Transverse colon (tissue), 3 donors: ENCODE measurements around the gene PCSK7.

Experiments
- EP300 ChIP-seq: sonication (generic); formaldehyde crosslinking; IDR thresholded peaks from one replicate; pipeline ENCODE4 v1.6.1; 2017; ENCODE audit warnings: antibody characterized with exemption, low read depth
- POLR2A ChIP-seq: fragments of 450-650 bp; IDR thresholded peaks from one replicate; pipeline ENCODE4 v1.6.1; 2016; ENCODE audit warnings: antibody characterized with exemption, mild to moderate bottlenecking, moderate library complexity
- TF ChIP-seq, protein P1 (sequence below), 5 experiments: fragments of 200-600 bp in 3 of 5; fragments of 450-650 bp in 2 of 5; sonication (generic) in 3 of 5; IDR thresholded peaks; 1 replicate in 2 of 5; 2 replicates in 3 of 5; pipeline ENCODE4 v1.5.1; 2016 to 2017; ENCODE audit warnings: antibody characterized with exemption in 5 of 5, inconsistent platforms in 3 of 5, mild to moderate bottlenecking in 2 of 5, moderate library complexity in 1 of 5

DNA sequence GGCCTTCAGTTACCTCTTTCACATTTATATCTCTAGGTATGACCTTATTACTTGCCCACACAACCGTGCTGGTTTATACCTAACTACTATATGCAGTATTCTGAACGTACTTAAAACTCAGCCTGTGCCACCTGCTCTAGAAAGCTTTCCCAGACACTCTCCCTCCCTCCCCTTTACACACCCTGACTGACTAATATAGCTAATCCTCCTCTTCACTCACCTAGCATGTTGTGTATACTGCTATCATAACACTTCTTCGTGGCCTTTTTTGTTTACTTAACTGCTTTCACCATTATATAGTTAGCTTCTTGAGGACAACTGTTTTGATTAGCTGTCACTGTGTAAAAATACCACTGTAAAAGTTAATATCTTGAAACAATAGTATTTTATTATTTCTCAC is 24.1 kb upstream of the PCSK7 start:
- TF ChIP-seq EP300 (no peak), POLR2A (no peak)
- TF ChIP-seq, protein P1, sequence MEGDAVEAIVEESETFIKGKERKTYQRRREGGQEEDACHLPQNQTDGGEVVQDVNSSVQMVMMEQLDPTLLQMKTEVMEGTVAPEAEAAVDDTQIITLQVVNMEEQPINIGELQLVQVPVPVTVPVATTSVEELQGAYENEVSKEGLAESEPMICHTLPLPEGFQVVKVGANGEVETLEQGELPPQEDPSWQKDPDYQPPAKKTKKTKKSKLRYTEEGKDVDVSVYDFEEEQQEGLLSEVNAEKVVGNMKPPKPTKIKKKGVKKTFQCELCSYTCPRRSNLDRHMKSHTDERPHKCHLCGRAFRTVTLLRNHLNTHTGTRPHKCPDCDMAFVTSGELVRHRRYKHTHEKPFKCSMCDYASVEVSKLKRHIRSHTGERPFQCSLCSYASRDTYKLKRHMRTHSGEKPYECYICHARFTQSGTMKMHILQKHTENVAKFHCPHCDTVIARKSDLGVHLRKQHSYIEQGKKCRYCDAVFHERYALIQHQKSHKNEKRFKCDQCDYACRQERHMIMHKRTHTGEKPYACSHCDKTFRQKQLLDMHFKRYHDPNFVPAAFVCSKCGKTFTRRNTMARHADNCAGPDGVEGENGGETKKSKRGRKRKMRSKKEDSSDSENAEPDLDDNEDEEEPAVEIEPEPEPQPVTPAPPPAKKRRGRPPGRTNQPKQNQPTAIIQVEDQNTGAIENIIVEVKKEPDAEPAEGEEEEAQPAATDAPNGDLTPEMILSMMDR (IDR thresholded peaks at IDR 0.05) = no peak
